DND-41 (cell line): ENCODE data around the gene NDNF.

Source experiments
- ATAC-seq: fragments of 200-7000 bp; cut with Tn5 transposase; 3 replicates; pipeline ENCODE4 v1.9.1; 2021; ENCODE audit warnings: low read depth; ENCODE audit not compliant: insufficient read depth
- DNase-seq: peaks from one replicate; pipeline ENCODE4 v3.0.0-alpha.2; 2020
- H2AFZ ChIP-seq: 2 replicates; pipeline ENCODE4 v1.6.0; 2012; ENCODE audit warnings: low read depth, low read length
- H3K27ac ChIP-seq: 2 replicates; pipeline ENCODE4 v1.5.1; 2012; ENCODE audit warnings: low read length, inconsistent platforms
- H3K27me3 ChIP-seq: fragments of 200-600 bp; sonication (generic); 2 replicates; pipeline ENCODE4 v1.6.0; 2012; ENCODE audit warnings: low read length, mild to moderate bottlenecking, inconsistent platforms; ENCODE audit not compliant: insufficient read depth, poor library complexity
- H3K36me3 ChIP-seq: 2 replicates; pipeline ENCODE4 v1.5.1; 2012; ENCODE audit warnings: low read length, inconsistent platforms; ENCODE audit not compliant: insufficient read depth
- H3K4me1 ChIP-seq: 2 replicates; pipeline ENCODE4 v1.5.1; 2012; ENCODE audit warnings: mild to moderate bottlenecking, low read length; ENCODE audit not compliant: insufficient read depth
- H3K4me2 ChIP-seq: 2 replicates; pipeline ENCODE4 v1.6.0; 2012; ENCODE audit warnings: mild to moderate bottlenecking, moderate library complexity, low read length, inconsistent platforms; ENCODE audit not compliant: insufficient read depth
- H3K4me3 ChIP-seq, 2 experiments: fragments of 200-600 bp in 1 of 2; shearing (Covaris generic) in 1 of 2; 2 replicates each; pipeline ENCODE4 v1.5.1; 2012 to 2016; ENCODE audit warnings: inconsistent platforms in 2 of 2, low read length in 2 of 2, mild to moderate bottlenecking in 2 of 2, low read depth in 1 of 2, moderate library complexity in 1 of 2
- H3K79me2 ChIP-seq: 2 replicates; pipeline ENCODE4 v1.6.0; 2012; ENCODE audit warnings: low read length, inconsistent platforms; ENCODE audit not compliant: insufficient read depth
- H3K9ac ChIP-seq: 2 replicates; pipeline ENCODE4 v1.6.0; 2012; ENCODE audit warnings: low read depth, mild to moderate bottlenecking, inconsistent platforms, low read length, moderate library complexity
- H3K9me3 ChIP-seq: 2 replicates; pipeline ENCODE4 v1.5.1; 2012; ENCODE audit warnings: low read length, moderate library complexity, mild to moderate bottlenecking, inconsistent platforms; ENCODE audit not compliant: insufficient read depth, severe bottlenecking
- H4K20me1 ChIP-seq: 2 replicates; pipeline ENCODE4 v1.6.0; 2012; ENCODE audit warnings: low read length; ENCODE audit not compliant: insufficient read depth
- EZH2 ChIP-seq: IDR thresholded peaks from 3 replicates; pipeline ENCODE4 v1.6.1; 2012; ENCODE audit warnings: borderline replicate concordance, low read depth, mild to moderate bottlenecking, moderate library complexity, low read length, inconsistent platforms; ENCODE audit not compliant: severe bottlenecking
- TF ChIP-seq, protein P1 (sequence below): IDR thresholded peaks from 2 replicates; pipeline ENCODE4 v1.5.1; 2012; ENCODE audit warnings: borderline replicate concordance, low read length, moderate library complexity, mild to moderate bottlenecking; ENCODE audit not compliant: poor library complexity, severe bottlenecking; ENCODE audit errors: extremely low read depth

Gene NDNF

DNA sequence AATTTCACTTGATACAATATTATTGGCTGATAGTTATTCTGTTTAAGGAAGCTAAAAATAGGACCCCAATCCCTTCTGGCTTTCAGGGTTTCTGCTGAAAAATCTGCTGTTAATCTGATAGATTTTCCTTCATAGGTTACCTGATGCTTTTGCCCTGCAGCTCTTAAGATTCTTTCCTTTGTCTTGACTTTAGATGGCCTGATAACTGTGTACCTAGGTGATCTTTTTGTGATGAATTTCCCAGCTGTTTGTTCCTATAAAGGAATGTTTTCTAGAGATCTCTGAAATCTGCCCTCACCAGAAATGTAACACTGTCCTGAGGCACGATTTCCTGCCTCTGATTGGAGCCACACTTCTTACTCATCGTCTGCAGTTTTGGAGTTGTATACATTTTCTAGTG, 80.5 kb downstream of the NDNF start:
- H3K4me3 ChIP-seq, result no peak overlapping the region
- H3K4me2 ChIP-seq, result no peak overlapping the region
- no peaks in the 10 kb centered on the region for H3K79me2 ChIP-seq
- no peak for DNase-seq
- no peaks in the 10 kb centered on the region for H3K4me1 ChIP-seq
- H2AFZ ChIP-seq, result no peak overlapping the region
- H3K9ac ChIP-seq, result no peak overlapping the region
- ATAC-seq, result no peak
- H3K9me3 ChIP-seq, result no peaks in the 10 kb centered on the region
- no peaks in the 10 kb centered on the region for H3K36me3 ChIP-seq
- no peak for TF ChIP-seq EZH2
- TF ChIP-seq, protein P1, sequence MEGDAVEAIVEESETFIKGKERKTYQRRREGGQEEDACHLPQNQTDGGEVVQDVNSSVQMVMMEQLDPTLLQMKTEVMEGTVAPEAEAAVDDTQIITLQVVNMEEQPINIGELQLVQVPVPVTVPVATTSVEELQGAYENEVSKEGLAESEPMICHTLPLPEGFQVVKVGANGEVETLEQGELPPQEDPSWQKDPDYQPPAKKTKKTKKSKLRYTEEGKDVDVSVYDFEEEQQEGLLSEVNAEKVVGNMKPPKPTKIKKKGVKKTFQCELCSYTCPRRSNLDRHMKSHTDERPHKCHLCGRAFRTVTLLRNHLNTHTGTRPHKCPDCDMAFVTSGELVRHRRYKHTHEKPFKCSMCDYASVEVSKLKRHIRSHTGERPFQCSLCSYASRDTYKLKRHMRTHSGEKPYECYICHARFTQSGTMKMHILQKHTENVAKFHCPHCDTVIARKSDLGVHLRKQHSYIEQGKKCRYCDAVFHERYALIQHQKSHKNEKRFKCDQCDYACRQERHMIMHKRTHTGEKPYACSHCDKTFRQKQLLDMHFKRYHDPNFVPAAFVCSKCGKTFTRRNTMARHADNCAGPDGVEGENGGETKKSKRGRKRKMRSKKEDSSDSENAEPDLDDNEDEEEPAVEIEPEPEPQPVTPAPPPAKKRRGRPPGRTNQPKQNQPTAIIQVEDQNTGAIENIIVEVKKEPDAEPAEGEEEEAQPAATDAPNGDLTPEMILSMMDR, result no peak
- H4K20me1 ChIP-seq, result no peaks in the 10 kb centered on the region
- H3K27ac ChIP-seq, result no peak overlapping the region
- H3K27me3 ChIP-seq, result no peaks in the 10 kb centered on the region

DNA sequence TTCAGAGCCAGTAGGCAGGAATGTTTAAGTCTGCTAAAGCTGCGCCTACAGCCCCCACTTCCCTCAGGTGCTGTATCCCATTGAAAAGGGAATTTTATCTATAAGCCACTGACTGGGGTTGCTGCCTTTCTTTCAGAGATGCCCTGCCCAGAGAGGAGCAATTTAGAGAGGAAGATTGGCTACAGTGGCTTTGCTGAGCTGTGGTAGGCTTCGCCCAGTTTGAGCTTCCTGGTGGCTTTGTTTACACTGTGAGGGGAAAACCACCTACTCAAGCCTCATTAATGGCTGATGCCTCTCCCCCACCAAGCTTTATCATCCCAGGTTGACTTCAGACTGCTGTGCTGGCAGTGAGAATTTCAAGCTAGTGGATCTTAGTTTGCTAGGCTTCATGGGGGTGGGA, 82.1 kb downstream of the NDNF start:
- no peaks in the 10 kb centered on the region for H3K9me3 ChIP-seq
- H3K4me3 ChIP-seq, result no peak overlapping the region
- H2AFZ ChIP-seq, result no peak overlapping the region
- no peaks in the 10 kb centered on the region for H3K27me3 ChIP-seq
- no peak overlapping the region for H3K27ac ChIP-seq
- no peaks in the 10 kb centered on the region for H4K20me1 ChIP-seq
- no peak for TF ChIP-seq EZH2
- TF ChIP-seq, protein P1, result no peak
- H3K4me1 ChIP-seq, result no peaks in the 10 kb centered on the region
- H3K9ac ChIP-seq, result no peak overlapping the region
- H3K4me2 ChIP-seq, result no peak overlapping the region
- ATAC-seq, result no peak
- no peaks in the 10 kb centered on the region for H3K36me3 ChIP-seq
- no peaks in the 10 kb centered on the region for H3K79me2 ChIP-seq
- no peak for DNase-seq
